H9 (cell line): ENCODE results near the gene ZDHHC17. TPM values are rescaled to one million over a fixed set of nuclear protein-coding genes. Genes with fewer than 3 reads are reported as not detected.

Experiments
- DNase-seq: peaks from one replicate; pipeline ENCODE4 v3.0.0-alpha.2; 2017
- H2AFZ ChIP-seq: one replicate; pipeline ENCODE4 v1.6.1; 2013; ENCODE audit warnings: mild to moderate bottlenecking, low read length, control low read depth, moderate library complexity
- H2AK5ac ChIP-seq: 2 replicates; pipeline ENCODE4 v1.6.1; 2013; ENCODE audit warnings: low read length, control low read depth, mixed read lengths; ENCODE audit not compliant: insufficient read length
- H2BK120ac ChIP-seq: one replicate; pipeline ENCODE4 v1.6.1; 2013; ENCODE audit warnings: low read depth, mild to moderate bottlenecking, low read length, control low read depth, inconsistent platforms; ENCODE audit not compliant: poor library complexity, severe bottlenecking
- H2BK12ac ChIP-seq: 2 replicates; pipeline ENCODE4 v1.6.1; 2013; ENCODE audit warnings: low read length, control low read depth, mixed read lengths, low read depth; ENCODE audit not compliant: insufficient read length
- H2BK15ac ChIP-seq: 2 replicates; pipeline ENCODE4 v1.6.1; 2013; ENCODE audit warnings: low read depth, low read length, control low read depth
- H2BK20ac ChIP-seq: one replicate; pipeline ENCODE4 v1.6.1; 2013; ENCODE audit warnings: low read depth, mild to moderate bottlenecking, low read length, control low read depth, inconsistent platforms; ENCODE audit not compliant: poor library complexity, severe bottlenecking
- H2BK5ac ChIP-seq: 2 replicates; pipeline ENCODE4 v1.6.1; 2013; ENCODE audit warnings: low read length, control low read depth, mixed read lengths; ENCODE audit not compliant: insufficient read length
- H3K14ac ChIP-seq: 2 replicates; pipeline ENCODE4 v1.6.1; 2013; ENCODE audit warnings: low read length, control low read depth; ENCODE audit not compliant: insufficient read depth
- H3K18ac ChIP-seq: 2 replicates; pipeline ENCODE4 v1.6.1; 2013; ENCODE audit warnings: low read depth, mild to moderate bottlenecking, mixed read lengths, low read length, control low read depth; ENCODE audit not compliant: insufficient read length
- H3K23ac ChIP-seq: 2 replicates; pipeline ENCODE4 v1.6.1; 2013; ENCODE audit warnings: low read length, control low read depth, mixed read lengths, low read depth; ENCODE audit not compliant: insufficient read length
- H3K23me2 ChIP-seq: 2 replicates; pipeline ENCODE4 v1.6.1; 2013; ENCODE audit warnings: low read depth, mild to moderate bottlenecking, mixed read lengths, low read length, control low read depth; ENCODE audit not compliant: insufficient read length, poor library complexity, severe bottlenecking
- H3K27ac ChIP-seq: 2 replicates; pipeline ENCODE4 v1.5.1; 2013; ENCODE audit warnings: low read length, control low read depth, mixed read lengths, low read depth; ENCODE audit not compliant: insufficient read length
- H3K27me3 ChIP-seq: 2 replicates; pipeline ENCODE4 v1.6.1; 2013; ENCODE audit warnings: low read length, control low read depth, inconsistent platforms; ENCODE audit not compliant: insufficient read depth
- H3K4ac ChIP-seq: 2 replicates; pipeline ENCODE4 v1.6.1; 2013; ENCODE audit warnings: low read depth, mild to moderate bottlenecking, control low read depth, inconsistent platforms, low read length, moderate library complexity
- H3K4me1 ChIP-seq: 2 replicates; pipeline ENCODE4 v1.6.1; 2013; ENCODE audit warnings: low read length, control low read depth, inconsistent platforms; ENCODE audit not compliant: insufficient read depth
- H3K4me2 ChIP-seq: 2 replicates; pipeline ENCODE4 v1.6.1; 2013; ENCODE audit warnings: low read length, control low read depth, mixed read lengths; ENCODE audit not compliant: insufficient read length, insufficient read depth
- H3K56ac ChIP-seq: 2 replicates; pipeline ENCODE4 v1.6.1; 2013; ENCODE audit warnings: low read depth, mild to moderate bottlenecking, mixed read lengths, low read length, control low read depth; ENCODE audit not compliant: insufficient read length
- H3K79me1 ChIP-seq: 2 replicates; pipeline ENCODE4 v1.6.1; 2013; ENCODE audit warnings: low read depth, mild to moderate bottlenecking, moderate library complexity, low read length, control low read depth, inconsistent platforms; ENCODE audit not compliant: insufficient read depth, poor library complexity, severe bottlenecking
- H3K79me2 ChIP-seq: 2 replicates; pipeline ENCODE4 v1.6.1; 2013; ENCODE audit warnings: low read length, control low read depth, inconsistent platforms; ENCODE audit not compliant: insufficient read depth
- H3K9ac ChIP-seq: 2 replicates; pipeline ENCODE4 v1.6.1; 2013; ENCODE audit warnings: low read length, control low read depth, mixed read lengths; ENCODE audit not compliant: insufficient read length; ENCODE audit errors: extremely low read depth
- H3K9me3 ChIP-seq: one replicate; pipeline ENCODE4 v1.6.1; 2013; ENCODE audit warnings: low read depth, low read length, inconsistent platforms; ENCODE audit not compliant: control insufficient read depth
- H3T11ph ChIP-seq: one replicate; pipeline ENCODE4 v1.6.1; 2013; ENCODE audit warnings: mild to moderate bottlenecking, low read length, control low read depth, inconsistent platforms
- H4K20me1 ChIP-seq: one replicate; pipeline ENCODE4 v1.6.1; 2013; ENCODE audit not compliant: control insufficient read depth, insufficient read length, insufficient read depth
- H4K5ac ChIP-seq: 2 replicates; pipeline ENCODE4 v1.6.1; 2013; ENCODE audit warnings: low read depth, mild to moderate bottlenecking, mixed read lengths, low read length, control low read depth; ENCODE audit not compliant: insufficient read length
- H4K8ac ChIP-seq: replicated peaks from 2 replicates; pipeline ENCODE4 v1.6.1; 2013; ENCODE audit warnings: low read length, control low read depth, mixed read lengths, low read depth; ENCODE audit not compliant: insufficient read length
- H4K91ac ChIP-seq: 2 replicates; pipeline ENCODE4 v1.6.1; 2013; ENCODE audit warnings: low read depth, mild to moderate bottlenecking, moderate library complexity, mixed read lengths, low read length, control low read depth; ENCODE audit not compliant: insufficient read length
- H3K27ac Mint-ChIP-seq, 3 experiments: 2 replicates in 2 of 3; 3 replicates in 1 of 3; pipeline ENCODE4 v1.8.0; 2020 to 2021; ENCODE audit warnings: mixed read lengths in 3 of 3, mild to moderate bottlenecking in 1 of 3, moderate library complexity in 1 of 3
- H3K27me3 Mint-ChIP-seq: 2 replicates; pipeline ENCODE4 v1.8.0; 2021; ENCODE audit warnings: low read depth, mild to moderate bottlenecking, moderate library complexity, mixed read lengths
- H3K36me3 Mint-ChIP-seq, 3 experiments: 2 replicates in 2 of 3; 3 replicates in 1 of 3; pipeline ENCODE4 v1.8.0; 2020 to 2021; ENCODE audit warnings: low read depth in 3 of 3, mixed read lengths in 3 of 3; ENCODE audit not compliant: insufficient read depth in 1 of 3
- H3K4me1 Mint-ChIP-seq, 2 experiments: 2 replicates each; pipeline ENCODE4 v1.8.0; 2020; ENCODE audit warnings: mixed read lengths in 2 of 2
- H3K4me3 Mint-ChIP-seq, 2 experiments: 2 replicates in 1 of 2; 3 replicates in 1 of 2; pipeline ENCODE4 v1.8.0; 2020 to 2021; ENCODE audit warnings: mild to moderate bottlenecking in 2 of 2, mixed read lengths in 2 of 2, moderate library complexity in 1 of 2
- H3K9me3 Mint-ChIP-seq, 2 experiments: 2 replicates in 1 of 2; 3 replicates in 1 of 2; pipeline ENCODE4 v1.8.0; 2020; ENCODE audit warnings: mild to moderate bottlenecking in 2 of 2, mixed read lengths in 2 of 2, moderate library complexity in 1 of 2
- WGBS: extraction: QIAGEN DNeasy Blood & Tissue Kit; methylation state at CpG from one replicate; pipeline ENCODE4 v1.1.7; 2013; ENCODE audit warnings: missing lambda C conversion rate, low lambda C conversion rate, mixed read lengths; ENCODE audit not compliant: insufficient read length; ENCODE audit errors: extremely low coverage; 5-methylcytosine and 5-hydroxymethylcytosine counted together
- total RNA-seq: library from RNA; stranded (reverse); gene quantifications from 2 replicates; pipeline ENCODE4 v1.2.1, GENCODE V29; 2021
- TF ChIP-seq, protein P1 (sequence below): fragments of 200-600 bp; sonication (generic); conservative IDR thresholded peaks from 3 replicates; pipeline ENCODE4 v1.8.0; 2021; ENCODE audit warnings: antibody characterized with exemption, mild to moderate bottlenecking

Gene ZDHHC17
- total RNA-seq, 1 experiment from 2014 or later, result 32.6 TPM

DNA sequence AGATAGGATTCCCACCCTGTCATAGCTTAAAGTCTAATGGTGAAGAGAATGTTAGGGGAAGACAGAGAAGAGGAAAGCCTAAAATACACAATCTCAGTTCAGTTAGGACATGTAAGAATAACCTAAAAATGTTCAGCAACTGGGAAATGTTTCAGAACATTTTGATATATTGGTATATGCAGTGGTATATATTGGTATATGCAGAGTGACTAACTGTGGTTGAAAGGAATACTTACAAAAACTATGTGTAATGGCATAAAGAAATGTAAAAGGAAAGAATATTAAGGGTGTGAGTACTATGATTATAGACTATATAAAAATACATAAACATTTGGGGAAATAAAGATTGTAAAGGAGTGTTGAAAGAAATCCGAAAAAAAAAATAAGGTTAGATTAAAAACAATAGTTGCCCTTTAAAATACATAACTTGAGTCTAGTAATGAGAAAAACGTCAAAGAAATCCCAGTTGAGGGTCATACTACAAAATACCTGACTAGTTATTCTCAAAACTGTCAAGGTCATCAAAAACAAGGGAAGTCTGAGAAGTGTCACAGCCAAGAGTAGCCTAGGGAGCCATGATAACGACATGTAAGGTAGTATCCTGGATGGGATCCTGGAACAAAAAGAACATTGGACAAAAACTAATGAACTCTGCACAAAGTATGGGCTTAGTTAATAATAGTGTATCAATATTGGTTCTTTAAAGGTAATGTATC is 25.6 kb downstream of the ZDHHC17 start:
- Mint-ChIP-seq H3K4me3 (no peak overlapping the region), H3K27ac (no peak overlapping the region; a peak in 1 of 7 replicates), H3K27me3 (no peaks in the 10 kb centered on the region), H3K9me3 (peaks cover 4 to 5% of the 10 kb centered on the region in 2 experiments; a peak in 3 of 5 replicates), H3K4me1 (peaks cover 12 to 14% of the 10 kb centered on the region in 2 experiments), H3K36me3 (peaks cover 2 to 18% (median 9%) of the 10 kb centered on the region in 3 experiments; a peak in 6 of 7 replicates)
- Histone ChIP-seq H3K18ac (no peak overlapping the region), H3K23me2 (no peaks in the 10 kb centered on the region), H3K14ac (no peak overlapping the region), H2BK15ac (no peak overlapping the region), H4K5ac (no peak overlapping the region), H4K91ac (no peak overlapping the region), H3K27me3 (no peaks in the 10 kb centered on the region; the same call in 1 of the 2 replicates), H3K56ac (no peak overlapping the region), H2AFZ (no peak overlapping the region), H4K8ac (no peak overlapping the region), H2BK120ac (no peak overlapping the region), H3K4me1 (no peaks in the 10 kb centered on the region; the same call in 1 of the 2 replicates), H3K79me2 (peaks cover 10% of the 10 kb centered on the region; the same call in 1 of the 2 replicates), H2AK5ac (no peak overlapping the region), H3K79me1 (peaks cover 2% of the 10 kb centered on the region), H3K9me3 (no peaks in the 10 kb centered on the region), H2BK5ac (no peak overlapping the region), H3K27ac (no peak overlapping the region), H2BK12ac (no peak overlapping the region), H4K20me1 (no peaks in the 10 kb centered on the region), H3T11ph (no peak overlapping the region), H2BK20ac (no peak overlapping the region), H3K9ac (no peak overlapping the region), H3K4ac (no peak overlapping the region), H3K4me2 (no peak overlapping the region), H3K23ac (no peak overlapping the region)
- DNase-seq, result no peak
- no CpG with 5 or more reads among the region's 3 CpGs for WGBS
- TF ChIP-seq, protein P1, sequence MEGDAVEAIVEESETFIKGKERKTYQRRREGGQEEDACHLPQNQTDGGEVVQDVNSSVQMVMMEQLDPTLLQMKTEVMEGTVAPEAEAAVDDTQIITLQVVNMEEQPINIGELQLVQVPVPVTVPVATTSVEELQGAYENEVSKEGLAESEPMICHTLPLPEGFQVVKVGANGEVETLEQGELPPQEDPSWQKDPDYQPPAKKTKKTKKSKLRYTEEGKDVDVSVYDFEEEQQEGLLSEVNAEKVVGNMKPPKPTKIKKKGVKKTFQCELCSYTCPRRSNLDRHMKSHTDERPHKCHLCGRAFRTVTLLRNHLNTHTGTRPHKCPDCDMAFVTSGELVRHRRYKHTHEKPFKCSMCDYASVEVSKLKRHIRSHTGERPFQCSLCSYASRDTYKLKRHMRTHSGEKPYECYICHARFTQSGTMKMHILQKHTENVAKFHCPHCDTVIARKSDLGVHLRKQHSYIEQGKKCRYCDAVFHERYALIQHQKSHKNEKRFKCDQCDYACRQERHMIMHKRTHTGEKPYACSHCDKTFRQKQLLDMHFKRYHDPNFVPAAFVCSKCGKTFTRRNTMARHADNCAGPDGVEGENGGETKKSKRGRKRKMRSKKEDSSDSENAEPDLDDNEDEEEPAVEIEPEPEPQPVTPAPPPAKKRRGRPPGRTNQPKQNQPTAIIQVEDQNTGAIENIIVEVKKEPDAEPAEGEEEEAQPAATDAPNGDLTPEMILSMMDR, result no peak
